ENCODE results near the gene WBP2.

Gene WBP2

DNA sequence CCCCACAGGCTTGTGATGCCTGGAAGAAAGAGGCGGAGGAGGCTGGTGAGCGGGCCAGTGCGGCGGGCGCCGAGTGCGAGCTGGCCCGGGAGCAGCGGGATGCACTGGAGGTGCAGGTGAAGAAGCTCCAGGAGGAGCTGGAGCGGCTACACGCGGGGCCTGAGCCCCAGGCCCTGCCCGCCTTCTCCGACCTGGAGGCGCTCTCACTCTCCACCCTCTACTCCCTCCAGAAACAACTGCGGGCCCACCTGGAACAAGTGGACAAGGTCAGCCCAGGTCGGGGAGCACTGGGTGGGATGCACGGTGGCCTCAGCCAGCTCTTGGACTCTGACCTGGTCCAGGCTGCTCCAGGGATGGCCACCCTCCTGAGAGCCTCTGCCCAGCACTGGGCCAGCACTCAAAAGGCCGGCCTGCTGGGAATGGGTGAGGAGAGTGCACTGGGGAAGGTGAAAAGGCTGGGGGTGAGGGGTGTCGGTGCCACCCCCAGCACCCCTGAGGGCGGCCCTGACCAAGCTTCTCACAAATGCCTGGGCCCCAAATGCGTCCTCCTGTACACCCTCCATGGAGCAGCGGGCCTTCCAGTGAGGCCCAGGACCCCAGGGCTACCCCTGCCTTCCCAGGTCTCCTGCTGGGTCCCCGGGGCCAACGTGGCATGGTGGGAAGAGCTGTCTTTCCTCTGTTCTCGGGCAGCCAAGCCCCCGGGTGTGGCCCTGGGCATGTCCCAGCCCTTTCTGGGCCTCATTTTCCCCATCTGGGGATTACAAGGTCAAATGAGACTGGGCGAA lies 31.7 kb downstream of the WBP2 start:
- Histone ChIP-seq H3F3A (ENCODE audit: insufficient read depth, low read length) (no peaks in the 10 kb centered on the region; the same call in 1 of the 2 replicates), H3K4me2 (ENCODE audit: low read depth, low read length) (no peak overlapping the region), H3K79me2 (ENCODE audit: low read length) (no peaks in the 10 kb centered on the region), H3K4me3 (ENCODE audit: low read length) (no peak overlapping the region), H3K9ac (ENCODE audit: low read length) (no peak overlapping the region), H3K36me3 (replicated peaks; ENCODE audit: insufficient read depth, low read length) (no peaks in the 10 kb centered on the region), H3K9me3 (replicated peaks; ENCODE audit: insufficient read depth, low read length) (no peaks in the 10 kb centered on the region), H4K20me1 (ENCODE audit: insufficient read depth, low read length) (no peaks in the 10 kb centered on the region), H3K27ac (ENCODE audit: low read length) (no peak overlapping the region), H3K4me1 (ENCODE audit: low read length) (peaks cover 9% of the 10 kb centered on the region), H3K9me2 (replicated peaks; ENCODE audit: insufficient read depth, low read length) (no peaks in the 10 kb centered on the region), H2AFZ (ENCODE audit: low read length) (no peak overlapping the region), H3K27me3 (replicated peaks; ENCODE audit: insufficient read depth, low read length) (no peaks in the 10 kb centered on the region)
- no peak for DNase-seq
- TF ChIP-seq, protein P1, sequence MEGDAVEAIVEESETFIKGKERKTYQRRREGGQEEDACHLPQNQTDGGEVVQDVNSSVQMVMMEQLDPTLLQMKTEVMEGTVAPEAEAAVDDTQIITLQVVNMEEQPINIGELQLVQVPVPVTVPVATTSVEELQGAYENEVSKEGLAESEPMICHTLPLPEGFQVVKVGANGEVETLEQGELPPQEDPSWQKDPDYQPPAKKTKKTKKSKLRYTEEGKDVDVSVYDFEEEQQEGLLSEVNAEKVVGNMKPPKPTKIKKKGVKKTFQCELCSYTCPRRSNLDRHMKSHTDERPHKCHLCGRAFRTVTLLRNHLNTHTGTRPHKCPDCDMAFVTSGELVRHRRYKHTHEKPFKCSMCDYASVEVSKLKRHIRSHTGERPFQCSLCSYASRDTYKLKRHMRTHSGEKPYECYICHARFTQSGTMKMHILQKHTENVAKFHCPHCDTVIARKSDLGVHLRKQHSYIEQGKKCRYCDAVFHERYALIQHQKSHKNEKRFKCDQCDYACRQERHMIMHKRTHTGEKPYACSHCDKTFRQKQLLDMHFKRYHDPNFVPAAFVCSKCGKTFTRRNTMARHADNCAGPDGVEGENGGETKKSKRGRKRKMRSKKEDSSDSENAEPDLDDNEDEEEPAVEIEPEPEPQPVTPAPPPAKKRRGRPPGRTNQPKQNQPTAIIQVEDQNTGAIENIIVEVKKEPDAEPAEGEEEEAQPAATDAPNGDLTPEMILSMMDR (IDR thresholded peaks at IDR 0.05; ENCODE audit: low read length), result no peak
- TF ChIP-seq EZH2 (optimal IDR thresholded peaks at IDR 0.05; ENCODE audit: low read depth, low read length), result no peak
- no peak for TF ChIP-seq EZH2phosphoT487 (IDR thresholded peaks at IDR 0.05; ENCODE audit: low read length)

DNA sequence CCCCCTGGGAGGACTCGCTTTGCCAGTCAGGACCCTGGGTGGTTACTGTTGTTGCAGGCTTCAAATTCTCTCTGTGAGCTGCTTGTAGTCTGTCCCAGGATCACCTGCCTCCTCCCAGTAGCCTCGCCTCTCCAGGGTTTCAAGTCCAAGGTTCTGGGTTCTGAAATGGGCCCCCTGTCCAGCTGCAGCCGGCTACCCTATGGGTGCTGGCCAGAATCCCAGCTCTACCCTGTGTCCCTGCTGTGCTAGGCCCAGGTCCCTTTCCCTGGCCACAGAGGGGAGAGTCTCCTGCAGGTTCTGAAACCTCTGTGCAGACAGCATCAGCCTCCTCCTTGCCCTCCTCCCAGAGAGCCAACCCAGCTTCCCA lies 32.4 kb downstream of the WBP2 start:
- TF ChIP-seq EZH2phosphoT487 (IDR thresholded peaks at IDR 0.05; ENCODE audit: low read length), result no peak
- Histone ChIP-seq H3K4me3 (ENCODE audit: low read length) (no peak overlapping the region), H3K36me3 (replicated peaks; ENCODE audit: insufficient read depth, low read length) (no peaks in the 10 kb centered on the region), H3K9me3 (replicated peaks; ENCODE audit: insufficient read depth, low read length) (no peaks in the 10 kb centered on the region), H4K20me1 (ENCODE audit: insufficient read depth, low read length) (no peaks in the 10 kb centered on the region), H3K4me2 (ENCODE audit: low read depth, low read length) (no peak overlapping the region), H2AFZ (ENCODE audit: low read length) (no peak overlapping the region), H3K79me2 (ENCODE audit: low read length) (no peaks in the 10 kb centered on the region), H3F3A (ENCODE audit: insufficient read depth, low read length) (no peaks in the 10 kb centered on the region; the same call in 1 of the 2 replicates), H3K9me2 (replicated peaks; ENCODE audit: insufficient read depth, low read length) (no peaks in the 10 kb centered on the region), H3K27ac (ENCODE audit: low read length) (no peak overlapping the region), H3K9ac (ENCODE audit: low read length) (no peak overlapping the region), H3K27me3 (replicated peaks; ENCODE audit: insufficient read depth, low read length) (no peaks in the 10 kb centered on the region), H3K4me1 (ENCODE audit: low read length) (peaks cover 9% of the 10 kb centered on the region)
- no peak for DNase-seq

DNA sequence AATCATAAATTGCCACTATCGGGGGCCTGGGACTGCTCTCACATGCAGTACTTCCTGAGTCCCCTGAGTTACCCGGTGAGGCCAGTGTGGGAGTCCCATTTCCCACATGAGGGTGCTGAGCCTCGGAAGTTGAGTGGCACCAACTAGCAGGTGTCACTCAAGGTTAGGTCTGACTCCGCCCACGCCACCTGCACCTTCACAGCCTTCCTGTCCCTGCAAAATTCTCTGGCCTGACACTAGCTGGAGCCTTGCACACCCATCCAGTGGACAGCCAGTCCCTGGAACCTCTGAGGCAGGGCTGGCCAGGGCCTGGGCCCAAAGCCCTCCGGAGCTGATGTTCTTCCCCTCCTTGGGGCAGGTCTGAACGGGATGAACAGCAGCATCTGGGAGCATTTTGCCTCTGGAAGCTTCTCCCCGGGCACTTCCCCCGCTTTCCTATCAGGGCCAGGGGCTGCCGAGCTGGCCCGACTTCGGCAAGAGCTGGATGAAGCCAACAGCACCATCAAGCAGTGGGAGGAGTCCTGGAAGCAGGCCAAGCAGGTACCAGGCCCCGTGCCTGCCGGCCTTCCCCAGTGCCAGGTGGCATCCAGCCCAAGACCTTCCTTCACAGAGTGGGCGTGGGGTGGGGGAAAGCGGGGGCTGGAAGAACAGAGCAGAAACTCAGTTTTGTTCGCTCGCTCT lies 32.9 kb downstream of the WBP2 start:
- Histone ChIP-seq H3K9me2 (replicated peaks; ENCODE audit: insufficient read depth, low read length) (no peaks in the 10 kb centered on the region), H3K27me3 (replicated peaks; ENCODE audit: insufficient read depth, low read length) (no peaks in the 10 kb centered on the region), H3K4me1 (ENCODE audit: low read length) (peaks cover 9% of the 10 kb centered on the region), H3K4me2 (ENCODE audit: low read depth, low read length) (no peak overlapping the region), H3K4me3 (ENCODE audit: low read length) (no peak overlapping the region), H3K79me2 (ENCODE audit: low read length) (no peaks in the 10 kb centered on the region), H4K20me1 (ENCODE audit: insufficient read depth, low read length) (no peaks in the 10 kb centered on the region), H3K9me3 (replicated peaks; ENCODE audit: insufficient read depth, low read length) (no peaks in the 10 kb centered on the region), H3K36me3 (replicated peaks; ENCODE audit: insufficient read depth, low read length) (no peaks in the 10 kb centered on the region), H3K9ac (ENCODE audit: low read length) (no peak overlapping the region), H3K27ac (ENCODE audit: low read length) (no peak overlapping the region), H2AFZ (ENCODE audit: low read length) (no peak overlapping the region), H3F3A (ENCODE audit: insufficient read depth, low read length) (no peaks in the 10 kb centered on the region; the same call in 1 of the 2 replicates)
- DNase-seq, result peak; percentile 32
- TF ChIP-seq, protein P1 (IDR thresholded peaks at IDR 0.05; ENCODE audit: low read length), result 0 out of 2 replicates have a peak, but pooled peaks have one; percentile 6
- no peak for TF ChIP-seq EZH2 (optimal IDR thresholded peaks at IDR 0.05; ENCODE audit: low read depth, low read length)

DNA sequence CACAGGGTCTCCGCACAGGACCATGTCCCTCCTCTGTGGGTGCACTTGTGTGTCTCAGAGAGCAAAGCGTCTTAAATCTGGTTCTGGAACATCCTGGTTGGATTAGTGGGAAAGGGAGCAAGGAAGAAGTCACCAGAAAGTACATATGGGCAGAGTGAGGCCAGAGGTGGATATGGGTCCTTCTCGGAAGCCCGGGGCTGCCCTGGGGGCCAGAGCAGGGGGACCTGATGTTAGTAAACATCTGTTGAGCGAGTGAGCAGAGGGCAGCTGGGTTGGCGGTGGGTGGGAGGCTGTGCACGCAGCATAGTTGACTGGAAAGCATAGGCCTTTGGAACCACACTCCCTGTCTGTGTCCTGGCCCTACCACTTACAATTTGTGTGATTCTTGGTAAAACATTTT lies 33.6 kb downstream of the WBP2 start:
- no peaks in the 10 kb centered on the region for H3K9me3 ChIP-seq (replicated peaks; ENCODE audit: insufficient read depth, low read length)
- H4K20me1 ChIP-seq (ENCODE audit: insufficient read depth, low read length), result no peaks in the 10 kb centered on the region
- no peaks in the 10 kb centered on the region for H3K79me2 ChIP-seq (ENCODE audit: low read length)
- peaks cover 9% of the 10 kb centered on the region for H3K4me1 ChIP-seq (ENCODE audit: low read length)
- H3K9ac ChIP-seq (ENCODE audit: low read length), result no peak overlapping the region
- H3K9me2 ChIP-seq (replicated peaks; ENCODE audit: insufficient read depth, low read length), result no peaks in the 10 kb centered on the region
- H2AFZ ChIP-seq (ENCODE audit: low read length), result no peak overlapping the region
- H3K4me2 ChIP-seq (ENCODE audit: low read depth, low read length), result no peak overlapping the region
- no peak for TF ChIP-seq EZH2phosphoT487 (IDR thresholded peaks at IDR 0.05; ENCODE audit: low read length)
- no peak for TF ChIP-seq EZH2 (optimal IDR thresholded peaks at IDR 0.05; ENCODE audit: low read depth, low read length)
- TF ChIP-seq, protein P1 (IDR thresholded peaks at IDR 0.05; ENCODE audit: low read length), result no peak
- H3K27me3 ChIP-seq (replicated peaks; ENCODE audit: insufficient read depth, low read length), result no peaks in the 10 kb centered on the region
- no peaks in the 10 kb centered on the region; the same call in 1 of the 2 replicates for H3F3A ChIP-seq (ENCODE audit: insufficient read depth, low read length)
- H3K36me3 ChIP-seq (replicated peaks; ENCODE audit: insufficient read depth, low read length), result no peaks in the 10 kb centered on the region
- no peak overlapping the region for H3K4me3 ChIP-seq (ENCODE audit: low read length)
- H3K27ac ChIP-seq (ENCODE audit: low read length), result no peak overlapping the region
- DNase-seq, result no peak

Measured in MM.1S (cell line).